Activated CD8-positive, alpha-beta T cell treated with anti-CD3 and anti-CD28 coated beads for 36 hours (primary cell): ENCODE measurements around the gene TMC3. TPM values are rescaled to one million over a fixed set of nuclear protein-coding genes. Genes with fewer than 3 reads are reported as not detected.
"Not testable (repeated sequence)": the region's sequence is repeated elsewhere in the genome, so short reads cannot be mapped to it uniquely, and the experiment has no call there.

Experiments used
- ATAC-seq: fragments of 200-7000 bp; cut with Tn5 transposase; one replicate; pipeline ENCODE4 v1.10.0; 2021; ENCODE audit warnings: mild to moderate bottlenecking, moderate library complexity
- CTCF ChIA-PET: fragments of 350-600 bp; sonication (Branson Sonifier 250); formaldehyde crosslinking; loops from one replicate; lab custom pipeline; 2021; ENCODE audit warnings: antibody characterized with exemption; lab: Charles Lee
- POLR2A ChIA-PET: fragments of 350-600 bp; sonication (Branson Sonifier 250); formaldehyde crosslinking; loops from one replicate; lab custom pipeline; 2021; ENCODE audit warnings: antibody characterized with exemption; lab: Charles Lee
- DNase-seq: peaks from one replicate; pipeline ENCODE4 v3.0.0-alpha.2; 2020
- H3K27ac Mint-ChIP-seq: one replicate; pipeline ENCODE4 v1.8.0; 2021; ENCODE audit warnings: mild to moderate bottlenecking, mixed read lengths
- H3K27me3 Mint-ChIP-seq: one replicate; pipeline ENCODE4 v1.8.0; 2021; ENCODE audit warnings: mixed read lengths
- H3K36me3 Mint-ChIP-seq: one replicate; pipeline ENCODE4 v1.8.0; 2021; ENCODE audit warnings: low read depth, mixed read lengths
- H3K4me1 Mint-ChIP-seq: one replicate; pipeline ENCODE4 v1.8.0; 2021; ENCODE audit warnings: low read depth, mixed read lengths
- H3K4me3 Mint-ChIP-seq: one replicate; pipeline ENCODE4 v1.8.0; 2021; ENCODE audit warnings: mild to moderate bottlenecking, moderate library complexity, mixed read lengths
- H3K9me3 Mint-ChIP-seq: one replicate; pipeline ENCODE4 v1.8.0; 2021; ENCODE audit warnings: mixed read lengths
- intact Hi-C: fragments of 100-400 bp; cut with micrococcal nuclease; formaldehyde crosslinking; loops from one replicate; pipeline ENCODE4 v1.10.0; 2022
- total RNA-seq, 2 experiments: library from RNA; stranded (reverse); gene quantifications; one replicate each; pipeline ENCODE4 v1.2.3, GENCODE V29; 2021
- TF ChIP-seq, protein P1 (sequence below): fragments of 200-600 bp; IDR thresholded peaks from one replicate; pipeline ENCODE4 v1.8.0; 2022; ENCODE audit warnings: antibody characterized with exemption, mild to moderate bottlenecking

TMC3 gene
- not detected for total RNA-seq

DNA sequence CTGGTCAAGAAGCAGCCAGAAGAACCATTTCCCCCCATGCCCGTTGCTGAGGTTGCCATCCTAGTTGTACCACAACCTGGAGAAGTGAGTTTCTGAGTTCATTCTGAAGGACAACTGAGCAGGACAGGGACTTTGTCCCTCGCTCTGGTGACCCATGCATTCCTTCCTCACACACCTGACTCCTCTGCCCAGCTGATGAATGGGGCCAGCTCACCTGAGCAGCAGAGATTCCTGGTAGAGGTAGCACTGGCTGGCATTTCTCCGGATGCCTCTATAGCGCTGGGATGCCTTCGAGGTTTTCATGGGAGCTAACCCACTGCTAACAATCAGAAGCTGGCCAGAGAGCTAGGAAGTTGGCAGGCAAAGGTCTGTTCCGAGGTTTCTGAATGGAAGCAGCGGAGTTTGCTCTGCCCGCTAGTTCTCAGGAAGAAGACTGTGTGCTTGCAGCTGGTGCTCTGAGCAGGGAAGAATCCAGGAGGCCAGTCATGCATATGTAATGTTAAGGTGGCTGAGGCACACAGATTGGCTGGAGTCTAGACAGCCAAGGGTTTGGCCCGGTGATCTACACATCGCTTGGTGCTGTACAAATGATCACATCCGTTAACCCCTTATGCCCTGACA is at the start of gene TMC3:
TSS of gene TMC3 (minus strand) at position 439 of the 621 bp plus-strand sequence. CDS start at position 303, 136 bp downstream.
- H3K4me3 Mint-ChIP-seq = no peak within 1 kb of the TSS
- H3K27ac Mint-ChIP-seq = no peak within 1 kb of the TSS
- CTCF ChIA-PET = interaction anchor here (0.6 to 1.4 kb wide), 3 partner anchors 98 to 108 kb away, joined by 3 to 4 read pairs (median 3); no protein-coding TSS in a partner anchor
- DNase-seq = no peak
- H3K27me3 Mint-ChIP-seq = no peaks in the 10 kb centered on the region
- H3K4me1 Mint-ChIP-seq = no peaks in the 10 kb centered on the region
- intact Hi-C loops = no loop called here
- POLR2A ChIA-PET = no interaction called here
- ATAC-seq = no peak
- no peaks in the 10 kb centered on the region for H3K9me3 Mint-ChIP-seq
- H3K36me3 Mint-ChIP-seq = no peaks in the 10 kb centered on the region
- TF ChIP-seq, protein P1, sequence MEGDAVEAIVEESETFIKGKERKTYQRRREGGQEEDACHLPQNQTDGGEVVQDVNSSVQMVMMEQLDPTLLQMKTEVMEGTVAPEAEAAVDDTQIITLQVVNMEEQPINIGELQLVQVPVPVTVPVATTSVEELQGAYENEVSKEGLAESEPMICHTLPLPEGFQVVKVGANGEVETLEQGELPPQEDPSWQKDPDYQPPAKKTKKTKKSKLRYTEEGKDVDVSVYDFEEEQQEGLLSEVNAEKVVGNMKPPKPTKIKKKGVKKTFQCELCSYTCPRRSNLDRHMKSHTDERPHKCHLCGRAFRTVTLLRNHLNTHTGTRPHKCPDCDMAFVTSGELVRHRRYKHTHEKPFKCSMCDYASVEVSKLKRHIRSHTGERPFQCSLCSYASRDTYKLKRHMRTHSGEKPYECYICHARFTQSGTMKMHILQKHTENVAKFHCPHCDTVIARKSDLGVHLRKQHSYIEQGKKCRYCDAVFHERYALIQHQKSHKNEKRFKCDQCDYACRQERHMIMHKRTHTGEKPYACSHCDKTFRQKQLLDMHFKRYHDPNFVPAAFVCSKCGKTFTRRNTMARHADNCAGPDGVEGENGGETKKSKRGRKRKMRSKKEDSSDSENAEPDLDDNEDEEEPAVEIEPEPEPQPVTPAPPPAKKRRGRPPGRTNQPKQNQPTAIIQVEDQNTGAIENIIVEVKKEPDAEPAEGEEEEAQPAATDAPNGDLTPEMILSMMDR = no peak

DNA sequence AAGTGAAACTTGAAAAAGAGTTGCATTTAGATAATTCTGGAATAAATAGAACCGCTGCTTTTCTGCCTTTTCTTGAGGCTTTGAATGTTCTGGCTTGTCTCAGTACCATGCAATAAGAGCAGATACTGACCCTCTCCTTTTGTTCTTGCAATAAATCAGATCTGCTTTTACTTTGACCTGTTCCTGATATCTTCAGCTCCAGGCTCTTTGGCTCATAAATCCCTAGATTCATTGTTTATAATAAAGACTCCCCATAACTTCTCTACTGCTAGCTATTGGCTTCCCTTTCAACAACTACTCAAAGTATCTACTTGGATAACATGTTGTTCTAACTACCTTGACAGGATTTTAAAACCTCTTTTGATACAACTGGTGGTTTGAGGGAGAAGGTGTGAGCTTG is 47.4 kb upstream of the TMC3 start:
- DNase-seq = no peak
- Mint-ChIP-seq H3K27me3 (peaks cover 1% of the 10 kb centered on the region), H3K27ac (no peak overlapping the region), H3K4me3 (no peak overlapping the region), H3K4me1 (no peaks in the 10 kb centered on the region), H3K36me3 (no peaks in the 10 kb centered on the region), H3K9me3 (no peaks in the 10 kb centered on the region)
- ChIA-PET POLR2A (no interaction called here), CTCF (interaction anchor here (1.0 to 2.0 kb wide), 3 partner anchors 11 to 146 kb away, joined by 3 to 6 read pairs (median 5); no protein-coding TSS in a partner anchor)
- TF ChIP-seq, protein P1 = no peak
- intact Hi-C loops = no loop called here
- ATAC-seq = no peak

DNA sequence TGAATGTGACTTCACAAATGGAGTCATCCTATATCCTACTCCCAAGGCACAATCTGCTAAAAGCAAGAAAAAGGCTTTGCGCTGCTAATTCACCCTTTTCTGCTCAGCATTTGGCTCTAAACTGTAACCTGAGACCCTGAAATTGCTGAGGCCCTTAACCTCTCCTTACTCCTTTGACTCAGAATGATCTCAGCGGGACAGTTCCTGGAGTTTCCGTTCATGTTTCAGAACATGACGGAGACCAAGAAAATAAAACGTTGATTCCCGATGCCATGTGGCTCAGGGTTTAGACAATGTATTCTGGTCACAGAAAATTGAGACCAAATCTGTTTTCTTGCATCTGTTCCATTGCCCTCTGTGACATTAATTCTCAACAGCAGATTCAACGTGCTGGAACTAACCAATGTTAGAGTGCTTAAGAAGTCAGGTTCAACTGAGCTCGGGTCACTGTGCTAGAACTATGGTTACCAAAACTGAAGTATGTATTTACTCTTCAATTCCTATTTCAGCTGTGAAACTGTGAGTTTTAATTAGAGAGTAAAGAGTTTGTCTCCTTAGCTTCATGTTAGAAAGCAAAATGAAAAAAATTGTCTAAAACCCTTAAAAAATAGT is 45.4 kb upstream of the TMC3 start:
- intact Hi-C loops = no loop called here
- Mint-ChIP-seq H3K27me3 (peaks cover 2% of the 10 kb centered on the region), H3K4me3 (no peak overlapping the region), H3K9me3 (no peaks in the 10 kb centered on the region), H3K4me1 (peaks cover 5% of the 10 kb centered on the region), H3K36me3 (no peaks in the 10 kb centered on the region), H3K27ac (no peak overlapping the region)
- CTCF ChIA-PET = interaction anchor here (2.0 kb wide), 1 partner anchor 9 kb away, joined by 6 read pairs; no protein-coding TSS in a partner anchor
- TF ChIP-seq, protein P1 = no peak
- POLR2A ChIA-PET = no interaction called here
- DNase-seq (no peak), ATAC-seq (no peak)

DNA sequence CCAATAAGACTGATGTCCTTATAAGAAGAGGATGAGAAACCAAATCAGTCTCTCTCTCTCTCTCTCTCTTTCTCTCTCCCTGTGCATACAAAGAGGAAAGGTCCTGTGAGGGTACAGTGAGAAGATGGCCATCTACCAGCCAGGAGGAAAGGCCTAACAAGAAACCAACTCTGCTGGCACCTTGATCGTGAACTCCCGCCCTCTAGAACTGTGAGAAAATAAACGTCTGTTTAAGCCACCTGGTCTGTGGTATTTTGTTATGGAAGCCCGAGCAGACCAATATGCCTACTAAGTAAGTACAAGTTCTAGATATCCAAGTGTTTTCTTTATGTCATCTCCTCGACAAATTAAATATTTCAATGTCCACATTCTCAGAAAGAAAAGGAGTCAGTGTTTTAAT is 44.9 kb upstream of the TMC3 start:
- intact Hi-C loops = no loop called here
- CTCF ChIA-PET = no interaction called here
- Mint-ChIP-seq H3K4me1 (peaks cover 8% of the 10 kb centered on the region), H3K4me3 (no peak overlapping the region), H3K36me3 (no peaks in the 10 kb centered on the region), H3K27ac (no peak overlapping the region), H3K27me3 (peaks cover 5% of the 10 kb centered on the region), H3K9me3 (no peaks in the 10 kb centered on the region)
- no peak for DNase-seq
- POLR2A ChIA-PET = no interaction called here
- TF ChIP-seq, protein P1 = no peak
- ATAC-seq = no peak

DNA sequence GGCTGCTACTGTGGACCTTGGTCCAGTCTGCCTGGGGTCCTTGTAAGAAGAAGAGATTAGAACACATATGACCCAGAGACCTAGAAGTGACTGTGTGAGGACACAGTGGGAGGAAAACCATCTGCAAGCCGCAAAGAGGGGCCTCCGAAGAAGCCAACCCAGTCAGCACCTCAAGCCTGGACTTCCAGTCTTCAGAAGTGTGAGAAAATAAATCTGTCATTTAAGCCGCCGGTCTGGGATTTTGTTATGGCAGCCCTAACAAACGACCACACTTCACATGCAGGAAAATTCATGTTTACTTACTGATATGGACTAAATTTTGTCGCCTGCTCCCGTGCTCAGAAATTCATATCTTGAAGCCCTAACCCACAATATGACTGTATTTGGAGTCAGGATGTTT is 44.4 kb upstream of the TMC3 start:
- TF ChIP-seq, protein P1 = no peak
- Mint-ChIP-seq H3K27me3 (peaks cover 5% of the 10 kb centered on the region), H3K9me3 (no peaks in the 10 kb centered on the region), H3K36me3 (no peaks in the 10 kb centered on the region), H3K4me1 (peaks cover 8% of the 10 kb centered on the region), H3K4me3 (no peak overlapping the region), H3K27ac (no peak overlapping the region)
- DNase-seq (no peak), ATAC-seq (no peak)
- POLR2A ChIA-PET = no interaction called here
- intact Hi-C loops = no loop called here
- CTCF ChIA-PET = no interaction called here

DNA sequence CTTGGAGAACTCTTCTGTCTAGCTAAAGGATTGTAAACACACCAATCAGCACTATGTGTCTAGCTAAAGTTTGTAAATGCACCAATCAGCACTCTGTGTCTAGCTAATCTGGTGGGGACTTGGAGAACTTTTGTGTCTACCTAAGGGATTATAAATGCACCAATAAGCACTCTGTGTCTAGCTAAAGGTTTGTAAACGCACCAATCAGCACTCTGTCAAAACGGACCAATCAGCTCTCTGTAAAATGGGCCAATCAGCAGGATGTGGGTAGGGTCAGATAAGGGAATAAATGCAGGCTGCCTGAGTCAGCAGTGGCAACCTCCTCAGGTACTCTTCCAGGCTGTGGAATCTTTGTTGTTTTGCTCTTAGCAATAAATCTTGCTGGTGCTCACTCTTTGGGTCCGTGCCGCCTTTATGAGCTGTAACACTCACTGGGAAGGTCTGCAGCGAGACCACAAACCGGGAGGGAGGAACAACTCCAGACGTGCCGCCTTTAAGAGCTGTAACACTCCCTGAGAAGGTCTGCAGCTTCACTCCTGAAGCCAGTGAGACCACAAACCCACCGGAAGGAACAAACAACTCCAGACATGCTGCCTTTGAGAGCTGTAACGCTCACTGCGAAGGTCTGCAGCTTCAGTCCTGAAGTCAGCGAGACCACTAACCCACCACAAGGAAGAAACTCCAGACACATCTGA is 40.4 kb upstream of the TMC3 start:
- H3K36me3 Mint-ChIP-seq, ATAC-seq, H3K4me1 Mint-ChIP-seq, H3K27me3 Mint-ChIP-seq, DNase-seq, POLR2A ChIA-PET, H3K9me3 Mint-ChIP-seq, H3K27ac Mint-ChIP-seq, intact Hi-C loops, H3K4me3 Mint-ChIP-seq: not testable (repeated sequence)
- CTCF ChIA-PET = interaction anchor here (0.7 to 2.5 kb wide), 3 partner anchors 13 to 149 kb away, joined by 3 to 11 read pairs (median 4); no protein-coding TSS in a partner anchor
